ENCODE measurements around the gene IGSF10.

Gene IGSF10

DNA sequence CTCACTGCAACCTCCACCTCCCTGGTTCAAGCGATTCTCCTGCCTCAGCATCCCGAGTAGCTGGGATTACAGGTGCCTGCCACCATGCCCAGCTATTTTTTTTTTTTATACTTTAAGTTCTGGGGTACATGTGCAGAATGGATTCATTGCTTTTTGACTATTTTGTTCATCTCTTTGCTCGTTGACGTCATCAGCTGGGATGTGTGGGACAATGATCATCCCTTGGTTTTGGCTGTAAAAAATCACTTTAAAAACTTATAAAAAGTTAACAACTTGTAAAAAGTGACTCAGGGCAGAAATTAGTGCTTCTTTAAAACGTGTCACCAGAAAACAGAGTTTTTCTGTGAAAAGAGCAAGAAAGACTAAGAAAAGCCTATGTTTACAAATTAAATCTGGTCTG, 37.8 kb downstream of the IGSF10 start:
- DNase-seq (ENCODE audit: low spot score), result no peak

DNA sequence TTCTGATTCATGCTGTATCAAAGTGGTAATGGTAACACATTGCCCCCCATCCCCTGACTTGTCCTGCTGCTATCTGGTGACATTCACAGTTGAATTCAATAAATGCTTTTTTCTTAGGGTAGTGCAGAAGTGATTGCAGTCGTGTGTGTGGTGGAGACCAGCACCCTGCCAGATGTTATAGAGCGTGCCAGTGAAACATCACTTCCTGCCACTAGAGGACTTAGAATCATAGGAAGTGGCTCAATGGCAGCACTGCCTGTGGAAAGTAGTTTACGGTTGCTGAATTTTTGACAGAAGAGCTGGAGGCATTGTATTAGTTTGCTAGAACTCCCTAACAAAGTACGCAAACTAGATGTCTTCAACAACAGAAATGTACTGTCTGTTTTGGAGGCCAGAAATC, 38.9 kb downstream of the IGSF10 start:
- no peak for DNase-seq (ENCODE audit: low spot score)

DNA sequence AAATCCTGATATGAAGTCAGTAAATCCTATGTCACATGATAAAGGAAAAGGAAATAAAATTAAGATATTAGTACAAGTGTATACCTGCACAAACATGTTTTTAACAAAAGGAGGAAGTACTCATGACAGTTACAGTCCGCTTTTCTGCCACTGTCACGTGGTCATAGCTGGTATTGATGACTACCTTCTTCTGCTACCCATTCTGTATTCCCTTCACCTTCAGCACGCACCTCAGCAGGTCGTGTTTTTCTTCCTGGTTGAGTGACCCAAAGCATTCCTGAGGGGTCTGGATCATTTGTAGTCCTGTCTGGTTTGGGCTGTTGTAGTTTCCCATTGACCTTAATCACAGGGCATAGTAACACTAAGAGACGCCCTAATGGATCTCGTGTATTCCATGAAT, 41.1 kb downstream of the IGSF10 start:
- no peak for DNase-seq (ENCODE audit: low spot score)

DNA sequence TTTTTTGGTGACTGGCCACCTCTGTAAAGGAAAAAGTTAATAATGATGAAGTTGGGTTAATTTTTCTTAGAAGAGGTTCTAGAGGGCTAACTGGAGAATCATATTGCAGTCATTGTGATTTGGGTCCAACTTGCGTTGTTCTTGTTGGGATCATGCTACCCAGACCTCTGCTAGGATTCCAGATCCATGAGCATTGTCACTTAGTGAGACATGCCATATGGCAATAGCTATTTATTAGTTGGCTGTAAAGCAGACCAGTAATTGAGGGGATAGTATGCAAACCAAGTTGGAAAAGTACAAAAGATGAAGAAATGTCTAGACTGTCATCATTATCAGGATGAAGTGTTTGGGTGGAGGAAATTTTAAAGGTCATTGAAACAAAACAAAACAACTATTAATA, 45.6 kb downstream of the IGSF10 start:
- no peak for DNase-seq (ENCODE audit: low spot score)

DNA sequence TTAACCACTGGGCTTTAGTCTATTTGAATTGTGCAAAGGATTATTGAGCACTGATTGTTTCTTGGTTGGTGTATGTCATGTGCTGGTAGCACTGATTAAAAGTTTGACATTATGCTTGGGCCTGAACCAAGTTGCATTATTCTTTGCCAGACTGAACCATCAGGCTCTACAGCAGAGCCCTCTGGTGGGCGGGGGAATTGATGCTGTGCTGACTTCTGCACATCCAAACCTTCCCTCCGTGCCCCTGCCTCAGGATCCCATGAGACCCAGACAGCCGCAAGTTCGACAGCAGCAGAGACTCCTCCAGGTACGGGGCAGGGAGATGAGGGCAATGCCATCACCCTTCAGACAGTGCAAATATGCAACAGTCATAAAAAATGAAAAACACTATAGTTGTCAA, 47.9 kb downstream of the IGSF10 start:
- no peak for DNase-seq (ENCODE audit: low spot score)

Data from GM03348 (cell line).